Epithelial cell of esophagus (primary cell): Measurements from ENCODE around the gene ANKRD34A.

Experiments used
- DNase-seq: peaks from one replicate; pipeline ENCODE4 v3.0.0; 2010; ENCODE audit warnings: low read depth
- H3K4me3 ChIP-seq: 2 replicates; pipeline ENCODE4 v1.5.1; 2011; ENCODE audit warnings: mild to moderate bottlenecking, low read length, control low read depth
- TF ChIP-seq, protein P1 (sequence below): IDR thresholded peaks from 2 replicates; pipeline ENCODE4 v1.5.1; 2011; ENCODE audit warnings: low read depth, mild to moderate bottlenecking, low read length, control low read depth, inconsistent platforms; ENCODE audit not compliant: insufficient read depth; ENCODE audit errors: missing control alignments

The ANKRD34A gene

DNA sequence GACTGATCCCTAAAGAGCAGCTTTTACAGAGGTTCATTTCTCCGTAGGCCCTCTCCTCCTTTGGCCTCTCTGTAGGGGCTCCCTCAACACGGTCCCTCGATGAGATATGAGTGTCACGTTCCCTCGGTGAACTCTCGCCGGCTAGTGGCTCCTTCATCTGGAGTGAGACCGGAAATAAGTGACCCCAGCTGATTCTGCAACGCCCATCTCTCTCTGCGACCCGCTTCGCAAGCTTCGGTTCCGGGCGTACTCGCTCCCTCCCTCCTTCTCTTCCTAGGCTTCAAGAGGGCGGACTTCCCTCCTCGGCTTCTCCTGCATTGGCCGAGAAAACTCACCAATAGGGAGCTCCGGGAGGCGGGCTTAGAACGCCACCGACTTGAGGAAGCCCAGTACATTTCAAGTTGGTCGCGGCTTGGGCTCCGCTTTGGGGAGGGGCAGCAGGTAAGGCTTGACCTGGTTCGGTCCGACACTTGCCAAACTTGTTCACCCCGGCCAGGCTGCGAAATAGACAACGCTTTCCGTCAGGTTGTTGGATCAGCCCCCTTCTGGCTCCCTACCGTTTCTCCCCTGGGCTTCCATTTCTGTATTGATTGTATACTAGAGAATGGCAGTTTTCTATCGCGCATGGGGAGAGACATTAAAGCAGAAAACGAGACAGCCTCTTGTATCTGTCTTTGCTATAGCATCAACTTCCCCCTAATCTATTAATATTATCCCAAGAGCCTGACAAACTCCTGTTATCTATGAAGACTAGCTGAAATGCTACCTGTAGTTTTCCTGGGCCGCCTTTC is at the start of gene ANKRD34A, which contains the start of gene POLR3GL:
Gene ANKRD34A, minus strand, starts transcription at position 248 of the 791 bp plus-strand sequence. CDS start 2,816 bp downstream, outside the sequence.
Gene POLR3GL, plus strand, starts transcription at position 363 of the 791 bp plus-strand sequence. CDS start 10,176 bp downstream, outside the sequence.
- TF ChIP-seq, protein P1, sequence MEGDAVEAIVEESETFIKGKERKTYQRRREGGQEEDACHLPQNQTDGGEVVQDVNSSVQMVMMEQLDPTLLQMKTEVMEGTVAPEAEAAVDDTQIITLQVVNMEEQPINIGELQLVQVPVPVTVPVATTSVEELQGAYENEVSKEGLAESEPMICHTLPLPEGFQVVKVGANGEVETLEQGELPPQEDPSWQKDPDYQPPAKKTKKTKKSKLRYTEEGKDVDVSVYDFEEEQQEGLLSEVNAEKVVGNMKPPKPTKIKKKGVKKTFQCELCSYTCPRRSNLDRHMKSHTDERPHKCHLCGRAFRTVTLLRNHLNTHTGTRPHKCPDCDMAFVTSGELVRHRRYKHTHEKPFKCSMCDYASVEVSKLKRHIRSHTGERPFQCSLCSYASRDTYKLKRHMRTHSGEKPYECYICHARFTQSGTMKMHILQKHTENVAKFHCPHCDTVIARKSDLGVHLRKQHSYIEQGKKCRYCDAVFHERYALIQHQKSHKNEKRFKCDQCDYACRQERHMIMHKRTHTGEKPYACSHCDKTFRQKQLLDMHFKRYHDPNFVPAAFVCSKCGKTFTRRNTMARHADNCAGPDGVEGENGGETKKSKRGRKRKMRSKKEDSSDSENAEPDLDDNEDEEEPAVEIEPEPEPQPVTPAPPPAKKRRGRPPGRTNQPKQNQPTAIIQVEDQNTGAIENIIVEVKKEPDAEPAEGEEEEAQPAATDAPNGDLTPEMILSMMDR = no peak

DNA sequence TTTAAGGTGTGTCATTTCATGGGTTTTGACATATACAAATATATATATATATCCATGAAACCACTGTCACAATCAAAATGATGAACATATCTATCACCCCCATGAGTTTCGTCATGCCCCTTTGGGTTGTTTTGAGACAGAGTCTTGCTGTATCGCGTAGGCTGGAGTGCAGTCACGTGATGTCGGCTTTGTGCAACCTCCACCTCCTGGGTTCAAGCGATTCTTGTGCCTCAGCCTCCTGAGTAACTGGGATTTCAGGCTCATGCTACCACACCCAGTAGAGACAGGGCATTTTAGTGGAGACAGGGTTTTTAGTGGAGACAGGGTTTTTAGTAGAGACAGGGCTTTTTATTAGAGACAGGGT is 49.2 kb upstream of the ANKRD34A start:
- TF ChIP-seq, protein P1 = no peak

More for the DNA sequence above, at the start of gene ANKRD34A, which contains the start of gene POLR3GL:
- H3K4me3 ChIP-seq = peak within 1 kb of the TSS; percentile 73
- peak; percentile 96 for DNase-seq

DNA sequence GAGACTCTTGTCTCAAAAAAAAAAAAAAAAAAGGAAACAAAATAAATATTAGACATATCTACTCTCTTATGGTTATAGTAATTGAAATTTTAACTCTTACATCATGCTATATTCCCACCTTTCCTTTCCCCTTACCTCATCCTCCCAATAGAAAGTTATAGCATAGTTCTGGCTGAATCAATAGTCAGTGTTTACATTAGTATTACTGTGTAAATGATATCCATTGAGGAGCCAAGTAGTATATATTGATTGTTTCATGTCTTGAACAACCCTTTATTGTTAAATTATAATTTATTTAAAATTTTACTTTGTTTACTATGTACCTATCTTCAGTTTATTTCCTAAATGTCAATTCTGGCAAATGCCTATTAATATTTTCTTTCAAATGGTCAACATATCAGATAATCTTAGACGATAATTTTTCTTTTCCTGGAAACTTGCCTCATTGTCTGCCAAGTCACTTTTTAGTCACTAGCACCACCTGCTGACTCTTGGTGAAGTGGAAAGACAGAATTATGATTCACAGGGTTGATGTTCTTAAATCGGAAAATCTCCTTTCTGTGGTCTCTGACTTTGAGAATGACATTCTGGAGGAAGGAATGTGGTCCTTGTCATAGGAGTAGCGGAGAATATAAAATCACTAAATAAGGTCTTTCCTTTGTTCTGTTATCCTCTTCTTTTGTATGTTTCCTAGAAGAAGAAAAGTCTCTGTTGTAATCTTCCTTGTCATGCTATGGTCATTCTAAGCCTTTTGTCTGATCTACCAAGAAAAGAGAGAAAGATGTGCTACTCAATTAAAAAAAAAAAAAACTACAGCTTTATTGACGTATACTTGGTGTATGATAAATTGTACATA is 48.6 kb upstream of the ANKRD34A start:
- H3K4me3 ChIP-seq = no peak overlapping the region
- TF ChIP-seq, protein P1 = peak; percentile 79
- DNase-seq = peak; percentile 83

More for the DNA sequence above, 49.2 kb upstream of the ANKRD34A start:
- DNase-seq = no peak
- no peak overlapping the region for H3K4me3 ChIP-seq

DNA sequence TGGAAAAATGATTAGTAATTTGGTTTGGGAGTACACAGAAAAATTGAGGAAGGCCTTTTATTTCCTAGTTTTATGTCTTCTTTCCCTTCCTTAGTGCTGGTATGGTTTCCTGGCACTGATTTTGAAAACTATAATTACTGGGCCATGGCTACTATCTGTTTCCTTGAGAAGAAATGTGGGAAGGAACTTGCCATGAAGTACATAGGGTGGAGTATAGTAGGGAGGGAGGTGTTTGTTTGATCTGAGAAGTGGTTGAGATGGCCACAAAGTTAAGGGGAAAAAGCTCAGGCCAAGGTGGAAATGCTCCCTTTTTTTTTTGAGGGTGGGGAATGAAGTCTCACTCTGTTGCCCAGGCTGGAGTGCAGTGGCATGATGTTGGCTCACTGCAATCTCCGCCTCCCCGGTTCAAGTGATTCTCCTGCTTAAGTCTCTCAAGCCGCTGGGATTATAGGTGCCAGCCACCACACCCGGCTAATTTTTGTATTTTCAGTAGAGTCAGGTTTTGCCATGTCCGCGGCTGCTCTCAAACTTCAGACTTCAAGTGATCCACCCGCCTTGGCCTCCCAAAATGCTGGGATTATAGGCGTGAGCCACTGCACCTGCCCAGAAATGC is 45.9 kb upstream of the ANKRD34A start:
- TF ChIP-seq, protein P1 = no peak
- no peak overlapping the region for H3K4me3 ChIP-seq
- no peak for DNase-seq

DNA sequence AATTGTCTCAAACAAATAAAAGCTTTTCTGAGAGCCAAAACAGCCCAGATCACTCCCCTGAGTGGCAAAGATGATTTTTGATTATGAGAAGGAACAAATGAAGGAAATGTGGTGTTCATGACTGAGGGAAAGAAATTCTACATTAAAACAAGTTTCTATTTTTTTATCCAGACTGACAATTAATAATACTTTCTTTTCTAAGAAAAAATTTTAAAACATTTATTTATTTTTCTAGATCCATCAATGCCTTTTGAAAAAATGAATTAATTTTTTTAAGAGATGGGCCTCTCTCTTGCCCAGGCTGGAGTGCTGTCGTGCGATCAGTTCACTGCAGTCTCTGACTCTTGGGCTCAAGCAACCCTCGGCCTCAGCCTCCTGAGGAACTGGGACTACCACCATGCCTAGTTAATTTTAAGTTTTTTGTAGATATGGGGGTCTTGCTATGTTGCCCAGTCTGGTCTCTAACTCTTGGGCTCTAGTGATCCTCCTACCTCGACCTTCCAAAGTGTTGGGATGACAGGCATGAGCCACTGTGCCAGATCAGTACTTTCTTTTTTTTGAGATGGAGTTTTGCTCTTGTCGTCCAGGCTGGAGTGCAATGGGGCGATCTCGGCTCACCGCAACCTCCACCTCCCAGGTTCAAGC is 43.2 kb upstream of the ANKRD34A start:
- no peak overlapping the region for H3K4me3 ChIP-seq
- no peak for DNase-seq
- TF ChIP-seq, protein P1 = no peak

DNA sequence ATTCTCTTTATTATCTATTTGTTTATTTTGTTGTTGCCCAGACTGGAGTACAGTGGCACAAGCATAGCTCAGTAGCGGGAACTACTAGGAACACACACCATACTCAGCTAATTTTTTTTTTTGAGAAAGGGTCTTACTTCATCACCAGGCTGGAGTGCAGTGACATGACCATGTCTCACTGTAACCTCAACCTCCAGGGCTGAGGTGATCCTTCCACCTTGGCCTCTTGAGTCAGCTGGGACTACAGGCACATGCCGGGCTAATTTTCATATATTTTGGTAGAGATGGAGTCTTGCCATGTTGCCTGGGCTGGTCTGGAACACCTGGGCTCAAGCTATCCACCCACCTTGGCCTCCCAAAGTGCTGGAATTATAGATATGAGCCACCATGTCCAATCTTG is 37.3 kb upstream of the ANKRD34A start:
- no peak for DNase-seq
- H3K4me3 ChIP-seq = no peak overlapping the region
- TF ChIP-seq, protein P1 = no peak
